HepG2 (cell line): ENCODE results near the gene ACSM6. TPM values are rescaled to one million over a fixed set of nuclear protein-coding genes. Genes with fewer than 3 reads are reported as not detected.

Source experiments
- ARID3A ChIP-seq: IDR thresholded peaks from 2 replicates; pipeline ENCODE4 v1.6.1; 2012; ENCODE audit warnings: low read depth, low read length, improper control_type of control experiment
- EED ChIP-seq: sonication (generic); formaldehyde crosslinking; IDR thresholded peaks from 2 replicates; pipeline ENCODE4 v1.5.0; 2020; ENCODE audit warnings: mild to moderate bottlenecking, missing genetic modification reagents
- HINFP ChIP-seq: sonication (generic); formaldehyde crosslinking; IDR thresholded peaks from 2 replicates; pipeline ENCODE4 v1.4.0; 2020; ENCODE audit warnings: low read depth, mild to moderate bottlenecking, missing genetic modification reagents
- HOXA7 ChIP-seq: sonication (generic); formaldehyde crosslinking; IDR thresholded peaks from 2 replicates; pipeline ENCODE4 v1.8.1; 2022; ENCODE audit warnings: mild to moderate bottlenecking, missing genetic modification reagents, moderate library complexity
- HOXA9 ChIP-seq: sonication (generic); formaldehyde crosslinking; IDR thresholded peaks from 2 replicates; pipeline ENCODE4 v1.8.1; 2022; ENCODE audit warnings: missing genetic modification reagents, mild to moderate bottlenecking, moderate library complexity, borderline replicate concordance
- NFIB ChIP-seq: sonication (generic); formaldehyde crosslinking; IDR thresholded peaks from 2 replicates; pipeline ENCODE4 v1.9.0; 2021; ENCODE audit warnings: missing genetic modification reagents, mild to moderate bottlenecking, borderline replicate concordance
- SKI ChIP-seq: fragments of 450-650 bp; IDR thresholded peaks from one replicate; pipeline ENCODE4 v1.6.1; 2018; ENCODE audit warnings: mild to moderate bottlenecking; ENCODE audit not compliant: partially characterized antibody
- ZNF225 ChIP-seq: sonication (generic); formaldehyde crosslinking; IDR thresholded peaks from 2 replicates; pipeline ENCODE4 v1.4.0; 2020; ENCODE audit warnings: mild to moderate bottlenecking, missing genetic modification reagents
- ZNF251 ChIP-seq: sonication (generic); formaldehyde crosslinking; IDR thresholded peaks from 2 replicates; pipeline ENCODE4 v1.9.0; 2021; ENCODE audit warnings: mild to moderate bottlenecking, missing genetic modification reagents
- ZNF264 ChIP-seq: sonication (generic); formaldehyde crosslinking; IDR thresholded peaks from 2 replicates; pipeline ENCODE4 v1.4.0; 2020; ENCODE audit warnings: missing genetic modification reagents
- ZNF274 ChIP-seq: sonication (generic); formaldehyde crosslinking; IDR thresholded peaks from 2 replicates; pipeline ENCODE4 v1.5.1; 2020; ENCODE audit warnings: mild to moderate bottlenecking, missing genetic modification reagents
- ZNF512B ChIP-seq: sonication (generic); formaldehyde crosslinking; IDR thresholded peaks from 2 replicates; pipeline ENCODE4 v1.5.1; 2020; ENCODE audit warnings: missing genetic modification reagents, mild to moderate bottlenecking, borderline replicate concordance
- ZNF563 ChIP-seq: sonication (generic); formaldehyde crosslinking; IDR thresholded peaks from 2 replicates; pipeline ENCODE4 v1.8.0; 2022; ENCODE audit warnings: mild to moderate bottlenecking, moderate library complexity, missing genetic modification reagents
- ZNF644 ChIP-seq: IDR thresholded peaks from 2 replicates; pipeline ENCODE4 v1.6.1; 2016; ENCODE audit warnings: low read depth
- ZNF703 ChIP-seq: sonication (generic); formaldehyde crosslinking; IDR thresholded peaks from 2 replicates; pipeline ENCODE4 v1.5.1; 2020; ENCODE audit warnings: missing genetic modification reagents, mild to moderate bottlenecking, moderate library complexity, borderline replicate concordance
- polyA plus RNA-seq, 8 experiments: library from polyadenylated mRNA; depleted of rRNA in 3 of 8; stranded (reverse) in 7 of 8; unstranded in 1 of 8; fragments of >200 nt; fragmentation: Illumina TruSeq in 4 of 8; extraction: Trizol in 4 of 8; gene quantifications; 2 replicates each; pipeline versions ENCODE4 v1.2.1 to v1.2.3, GENCODE V29; 2011 to 2016; ENCODE audit warnings: low read depth in 4 of 8, missing spikeins in 1 of 8, mixed read lengths in 1 of 8; ENCODE audit not compliant: insufficient read depth in 1 of 8
- total RNA-seq, 5 experiments: library from RNA; depleted of rRNA; stranded (reverse); fragments of >200 nt; fragmentation: Illumina TruSeq; extraction: Trizol; gene quantifications; 2 replicates each; pipeline ENCODE4 v1.2.3, GENCODE V29; 2016; ENCODE audit warnings: low read depth in 1 of 5
- TF ChIP-seq, protein P1 (sequence below): sonication (generic); formaldehyde crosslinking; IDR thresholded peaks from 2 replicates; pipeline ENCODE4 v1.8.1; 2023; ENCODE audit warnings: missing genetic modification reagents, mild to moderate bottlenecking, borderline replicate concordance
- TF ChIP-seq, protein P2 (sequence below): sonication (generic); formaldehyde crosslinking; IDR thresholded peaks from 2 replicates; pipeline ENCODE4 v1.4.0; 2020; ENCODE audit warnings: mild to moderate bottlenecking, missing genetic modification reagents, borderline replicate concordance
- TF ChIP-seq, protein P3 (sequence below): sonication (generic); formaldehyde crosslinking; IDR thresholded peaks from 2 replicates; pipeline ENCODE4 v1.4.0; 2020; ENCODE audit warnings: missing genetic modification reagents

Gene ACSM6
- total and polyA plus RNA-seq, 2 of the 13 experiments (the other 11 are each of a cell fraction or from before 2014, with no cell fraction given) = not detected

- TF ChIP-seq ARID3A (peak; percentile 57; the same call in 1 of the 2 replicates), NFIB (CRISPR knock-in tag) (no peak), ZNF644 (CRISPR knock-in tag) (no peak), ZNF563 (CRISPR knock-in tag) (no peak), HOXA9 (CRISPR knock-in tag) (no peak), HOXA7 (CRISPR knock-in tag) (no peak), ZNF251 (CRISPR knock-in tag) (no peak), ZNF512B (CRISPR knock-in tag) (no peak), ZNF274 (CRISPR knock-in tag) (no peak), EED (no peak), SKI (no peak), ZNF703 (no peak), ZNF264 (CRISPR knock-in tag) (no peak), ZNF225 (CRISPR knock-in tag) (no peak), HINFP (CRISPR knock-in tag) (no peak)
- TF ChIP-seq, protein P1, sequence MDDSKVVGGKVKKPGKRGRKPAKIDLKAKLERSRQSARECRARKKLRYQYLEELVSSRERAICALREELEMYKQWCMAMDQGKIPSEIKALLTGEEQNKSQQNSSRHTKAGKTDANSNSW (CRISPR knock-in tag) = no peak
- TF ChIP-seq, protein P2, sequence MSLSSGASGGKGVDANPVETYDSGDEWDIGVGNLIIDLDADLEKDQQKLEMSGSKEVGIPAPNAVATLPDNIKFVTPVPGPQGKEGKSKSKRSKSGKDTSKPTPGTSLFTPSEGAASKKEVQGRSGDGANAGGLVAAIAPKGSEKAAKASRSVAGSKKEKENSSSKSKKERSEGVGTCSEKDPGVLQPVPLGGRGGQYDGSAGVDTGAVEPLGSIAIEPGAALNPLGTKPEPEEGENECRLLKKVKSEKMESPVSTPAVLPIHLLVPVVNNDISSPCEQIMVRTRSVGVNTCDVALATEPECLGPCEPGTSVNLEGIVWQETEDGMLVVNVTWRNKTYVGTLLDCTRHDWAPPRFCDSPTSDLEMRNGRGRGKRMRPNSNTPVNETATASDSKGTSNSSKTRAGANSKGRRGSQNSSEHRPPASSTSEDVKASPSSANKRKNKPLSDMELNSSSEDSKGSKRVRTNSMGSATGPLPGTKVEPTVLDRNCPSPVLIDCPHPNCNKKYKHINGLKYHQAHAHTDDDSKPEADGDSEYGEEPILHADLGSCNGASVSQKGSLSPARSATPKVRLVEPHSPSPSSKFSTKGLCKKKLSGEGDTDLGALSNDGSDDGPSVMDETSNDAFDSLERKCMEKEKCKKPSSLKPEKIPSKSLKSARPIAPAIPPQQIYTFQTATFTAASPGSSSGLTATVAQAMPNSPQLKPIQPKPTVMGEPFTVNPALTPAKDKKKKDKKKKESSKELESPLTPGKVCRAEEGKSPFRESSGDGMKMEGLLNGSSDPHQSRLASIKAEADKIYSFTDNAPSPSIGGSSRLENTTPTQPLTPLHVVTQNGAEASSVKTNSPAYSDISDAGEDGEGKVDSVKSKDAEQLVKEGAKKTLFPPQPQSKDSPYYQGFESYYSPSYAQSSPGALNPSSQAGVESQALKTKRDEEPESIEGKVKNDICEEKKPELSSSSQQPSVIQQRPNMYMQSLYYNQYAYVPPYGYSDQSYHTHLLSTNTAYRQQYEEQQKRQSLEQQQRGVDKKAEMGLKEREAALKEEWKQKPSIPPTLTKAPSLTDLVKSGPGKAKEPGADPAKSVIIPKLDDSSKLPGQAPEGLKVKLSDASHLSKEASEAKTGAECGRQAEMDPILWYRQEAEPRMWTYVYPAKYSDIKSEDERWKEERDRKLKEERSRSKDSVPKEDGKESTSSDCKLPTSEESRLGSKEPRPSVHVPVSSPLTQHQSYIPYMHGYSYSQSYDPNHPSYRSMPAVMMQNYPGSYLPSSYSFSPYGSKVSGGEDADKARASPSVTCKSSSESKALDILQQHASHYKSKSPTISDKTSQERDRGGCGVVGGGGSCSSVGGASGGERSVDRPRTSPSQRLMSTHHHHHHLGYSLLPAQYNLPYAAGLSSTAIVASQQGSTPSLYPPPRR (CRISPR knock-in tag) = no peak
- TF ChIP-seq, protein P3, sequence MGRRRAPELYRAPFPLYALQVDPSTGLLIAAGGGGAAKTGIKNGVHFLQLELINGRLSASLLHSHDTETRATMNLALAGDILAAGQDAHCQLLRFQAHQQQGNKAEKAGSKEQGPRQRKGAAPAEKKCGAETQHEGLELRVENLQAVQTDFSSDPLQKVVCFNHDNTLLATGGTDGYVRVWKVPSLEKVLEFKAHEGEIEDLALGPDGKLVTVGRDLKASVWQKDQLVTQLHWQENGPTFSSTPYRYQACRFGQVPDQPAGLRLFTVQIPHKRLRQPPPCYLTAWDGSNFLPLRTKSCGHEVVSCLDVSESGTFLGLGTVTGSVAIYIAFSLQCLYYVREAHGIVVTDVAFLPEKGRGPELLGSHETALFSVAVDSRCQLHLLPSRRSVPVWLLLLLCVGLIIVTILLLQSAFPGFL (CRISPR knock-in tag) = no peak
Measured at GRCh38 chr10:95266674-95267095, 72.6 kb downstream of the ACSM6 start (continued).
